ENCODE data around the gene AQP7.
"Not testable (repeated sequence)": the region's sequence is repeated elsewhere in the genome, so short reads cannot be mapped to it uniquely, and the experiment has no call there.

Gene AQP7

DNA sequence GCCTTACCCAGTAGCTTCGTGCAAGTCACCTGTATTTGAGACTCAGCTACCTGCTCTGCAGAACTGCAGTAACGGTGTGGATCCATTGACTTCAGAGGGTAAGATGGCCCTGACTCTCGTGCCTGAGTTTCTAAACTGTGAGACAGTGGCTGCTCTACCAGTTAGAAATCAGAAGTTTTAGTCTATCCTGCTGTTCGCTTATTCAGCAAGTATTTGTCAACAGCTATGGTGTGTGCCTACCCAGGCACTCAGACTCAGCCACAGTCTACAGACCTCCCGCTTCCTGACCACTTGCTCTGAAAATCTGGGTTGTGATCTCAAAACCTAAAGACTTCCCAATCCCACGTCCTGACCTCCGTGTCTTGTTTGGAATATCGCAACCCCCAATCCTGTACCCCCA, 31.5 kb upstream of the AQP7 start:
- no peak for DNase-seq (ENCODE audit: low read depth in 2 of 2)

DNA sequence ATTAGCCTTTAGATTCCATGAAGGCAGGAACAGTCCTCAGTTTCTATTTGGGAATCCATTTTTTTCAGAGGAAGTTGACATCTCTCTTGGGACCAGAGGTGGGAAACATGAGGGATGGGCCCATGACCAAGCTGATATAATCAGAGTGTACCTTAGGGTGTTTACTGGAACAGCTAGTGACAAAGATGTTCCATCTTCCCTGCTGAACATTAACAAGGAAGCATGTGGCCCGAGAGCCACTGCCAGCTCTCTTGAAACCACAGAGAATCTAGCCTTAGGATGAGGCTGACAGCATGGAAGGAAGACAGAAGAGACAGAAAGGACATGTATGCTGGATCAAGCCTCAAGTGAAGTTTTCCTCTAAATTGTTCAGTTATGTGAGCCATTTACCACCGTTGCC, 29.1 kb upstream of the AQP7 start:
- no peak for DNase-seq (ENCODE audit: low read depth in 2 of 2)

DNA sequence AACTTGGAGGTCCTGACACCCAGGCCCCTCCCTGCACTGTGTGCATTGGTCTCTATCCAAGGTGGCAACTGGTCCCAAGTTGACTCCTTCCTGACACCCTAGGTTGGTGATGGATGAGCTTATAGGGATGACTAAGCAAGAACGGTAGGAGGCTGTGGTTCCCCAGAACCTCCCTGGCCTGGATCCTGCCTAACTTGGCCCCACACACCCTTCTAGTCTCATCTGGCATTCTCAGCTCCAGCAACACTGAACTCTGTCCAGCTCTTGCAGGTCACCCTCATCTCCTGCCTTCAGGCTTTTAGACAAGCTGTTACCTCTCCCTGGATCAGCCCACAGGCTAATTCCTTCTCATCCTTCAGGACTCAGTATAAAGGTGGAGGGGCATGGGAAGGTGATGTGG, 28.6 kb upstream of the AQP7 start:
- DNase-seq (ENCODE audit: low read depth in 2 of 2), result no peak

DNA sequence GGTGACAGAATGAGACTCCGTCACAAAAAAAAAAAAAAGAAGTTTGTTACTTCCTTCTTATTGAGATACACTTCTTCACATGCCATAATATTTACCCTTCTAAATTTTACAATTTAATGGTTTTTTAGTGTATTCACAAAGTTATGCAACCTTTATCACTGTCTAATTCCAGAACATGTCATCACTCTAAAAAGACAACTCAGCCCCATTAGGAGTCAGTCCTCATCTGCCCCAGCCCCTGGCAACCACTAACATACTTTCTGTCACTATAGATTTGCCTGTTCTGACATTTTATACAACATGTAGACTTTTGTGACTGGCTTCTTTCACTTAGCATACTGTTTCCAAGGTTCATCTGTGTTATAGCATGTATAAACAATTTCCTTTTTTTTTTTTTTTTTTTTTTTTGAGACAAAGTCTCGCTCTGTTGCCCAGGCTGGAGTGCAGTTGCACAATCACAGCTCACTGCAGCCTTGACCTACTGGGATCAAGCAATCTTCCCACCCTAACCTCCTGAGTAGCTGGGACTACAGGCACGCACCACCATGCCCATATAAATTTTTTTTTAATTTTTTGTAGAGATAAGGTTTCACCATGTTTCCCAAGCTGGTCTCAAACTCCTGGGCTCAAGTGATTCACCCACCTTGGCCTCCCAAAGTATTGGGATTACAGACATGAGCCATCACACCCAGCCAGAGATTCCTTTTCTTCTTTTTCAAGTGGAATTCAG, 27.1 kb upstream of the AQP7 start:
- no peak for DNase-seq (ENCODE audit: low read depth in 2 of 2)

DNA sequence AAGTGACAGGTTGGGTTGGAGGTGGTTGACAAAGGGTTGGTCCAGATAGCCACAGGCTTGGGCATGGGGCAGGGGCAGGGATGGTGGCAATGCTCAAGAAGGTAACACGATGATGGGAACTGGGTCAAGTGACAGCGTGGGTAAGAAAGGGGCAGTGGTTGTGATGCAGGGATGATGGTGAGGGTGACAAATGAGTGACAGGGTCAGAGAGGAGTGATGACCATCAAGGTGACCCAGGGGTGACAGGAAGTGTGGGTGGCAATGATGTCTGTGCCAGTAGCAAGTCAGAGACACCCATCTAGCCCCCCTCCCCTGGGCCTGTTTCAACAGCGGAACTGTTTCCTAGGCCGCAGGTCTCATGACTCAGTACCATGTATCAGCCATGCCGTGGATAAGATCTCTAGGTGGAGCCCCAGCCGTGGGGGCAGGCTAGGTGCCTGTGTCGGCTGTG, 24.5 kb upstream of the AQP7 start:
- DNase-seq (ENCODE audit: low read depth in 2 of 2), result no peak

DNA sequence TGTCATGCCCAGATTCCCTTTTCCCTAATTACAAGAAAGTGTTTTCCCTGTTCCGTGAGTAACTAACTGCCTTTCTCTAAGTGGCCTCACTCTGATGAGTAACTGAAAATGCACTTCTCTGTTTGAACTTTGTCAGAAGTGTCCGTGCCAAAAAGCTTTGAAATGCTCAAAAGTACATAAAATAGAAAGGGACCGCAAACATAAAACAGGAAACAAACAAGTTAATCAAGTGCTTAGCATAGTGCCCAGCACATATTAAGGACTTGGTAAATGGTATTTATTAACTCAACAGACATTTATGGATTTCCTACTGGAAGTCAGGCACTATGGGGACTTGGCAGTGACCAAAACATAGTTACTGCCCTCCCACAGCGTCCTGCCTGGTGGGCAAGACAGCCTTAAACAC, 22.8 kb upstream of the AQP7 start:
- DNase-seq (ENCODE audit: low read depth in 2 of 2), result no peak

DNA sequence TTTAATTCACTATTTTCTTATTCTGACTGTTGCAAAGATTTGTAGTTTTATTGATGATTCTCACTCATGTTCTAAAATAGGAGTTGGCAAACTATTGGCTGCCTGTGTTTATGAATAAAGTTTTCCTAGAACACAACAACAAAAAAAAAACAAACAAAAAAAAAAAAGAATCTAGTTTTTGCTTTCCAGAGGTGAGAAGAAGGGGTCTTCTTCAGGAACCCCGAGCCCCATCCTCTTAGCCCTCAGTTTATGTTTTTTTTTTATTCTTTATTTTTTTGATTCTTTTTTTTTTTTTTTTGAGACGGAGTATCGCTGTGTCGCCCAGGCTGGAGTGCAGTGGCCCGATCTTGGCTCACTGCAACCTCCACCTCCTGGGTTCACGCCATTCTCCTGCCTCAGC, 22.1 kb upstream of the AQP7 start:
- DNase-seq (ENCODE audit: low read depth in 2 of 2), result not testable (repeated sequence)

DNA sequence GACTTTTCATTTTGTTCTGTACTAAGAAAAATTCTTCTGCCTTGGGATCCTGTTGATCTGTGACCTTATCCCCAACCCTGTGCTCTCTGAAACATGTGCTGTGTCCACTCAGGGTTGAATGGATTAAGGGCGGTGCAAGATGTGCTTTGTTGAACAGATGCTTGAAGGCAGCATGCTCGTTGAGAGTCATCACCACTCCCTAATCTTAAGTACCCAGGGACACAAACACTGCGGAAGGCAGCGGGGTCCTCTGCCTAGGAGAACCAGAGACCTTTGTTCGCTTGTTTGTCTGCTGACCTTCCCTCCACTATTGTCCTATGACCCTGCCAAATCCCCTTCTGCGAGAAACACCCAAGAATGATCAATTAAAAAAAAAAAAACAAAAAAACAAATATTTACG, 21.7 kb upstream of the AQP7 start:
- not testable (repeated sequence) for DNase-seq (ENCODE audit: low read depth in 2 of 2)

DNA sequence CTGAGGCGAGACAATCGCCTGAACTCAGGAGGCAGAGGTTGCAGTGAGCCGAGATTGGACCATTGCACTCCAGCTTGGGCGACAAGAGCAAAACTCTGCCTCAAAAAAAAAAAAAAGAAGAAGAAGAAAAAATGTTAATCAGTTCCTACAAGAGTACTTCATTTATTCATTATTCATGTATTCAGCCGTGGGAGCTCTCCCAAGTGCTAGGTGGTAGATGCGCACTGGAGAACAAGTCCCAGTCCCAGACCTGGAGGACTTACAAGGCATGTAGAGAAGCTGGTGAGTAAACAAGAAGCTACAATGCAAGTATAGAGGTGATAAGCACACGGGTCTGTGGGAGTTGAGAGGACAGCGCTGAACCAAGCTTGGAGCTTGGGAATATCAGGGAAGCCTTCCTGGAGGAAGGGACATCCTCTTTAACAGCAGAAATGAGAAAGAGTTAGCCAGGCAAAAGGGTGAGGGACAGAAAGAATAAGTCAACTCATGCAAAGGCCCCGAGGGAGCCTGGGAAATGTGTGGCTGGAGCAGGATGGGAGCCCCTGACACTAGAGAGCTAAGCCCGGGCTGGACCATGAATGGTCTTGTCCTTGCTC, 17.4 kb upstream of the AQP7 start:
- DNase-seq (ENCODE audit: low read depth in 2 of 2), result no peak

DNA sequence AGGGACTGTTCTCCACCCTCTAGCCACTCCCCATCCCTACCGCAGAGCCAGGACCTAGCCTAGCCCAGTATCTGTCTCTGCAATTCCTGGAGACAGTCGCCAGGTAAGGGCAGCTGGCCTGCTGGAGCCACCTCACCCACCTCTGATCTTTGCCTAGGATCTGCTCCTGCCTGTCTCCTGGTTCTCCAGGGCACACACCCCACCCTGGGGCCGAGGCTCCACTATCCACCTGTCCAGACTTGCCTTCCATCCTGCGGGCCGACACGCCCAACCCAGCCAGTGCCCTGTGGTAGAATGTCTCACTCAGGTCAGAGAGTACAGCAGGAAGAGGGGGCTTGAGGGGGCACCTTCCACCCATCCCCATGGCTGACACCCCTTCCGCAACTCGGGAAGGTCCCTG, 15.7 kb upstream of the AQP7 start:
- DNase-seq (ENCODE audit: low read depth in 2 of 2), result no peak

DNA sequence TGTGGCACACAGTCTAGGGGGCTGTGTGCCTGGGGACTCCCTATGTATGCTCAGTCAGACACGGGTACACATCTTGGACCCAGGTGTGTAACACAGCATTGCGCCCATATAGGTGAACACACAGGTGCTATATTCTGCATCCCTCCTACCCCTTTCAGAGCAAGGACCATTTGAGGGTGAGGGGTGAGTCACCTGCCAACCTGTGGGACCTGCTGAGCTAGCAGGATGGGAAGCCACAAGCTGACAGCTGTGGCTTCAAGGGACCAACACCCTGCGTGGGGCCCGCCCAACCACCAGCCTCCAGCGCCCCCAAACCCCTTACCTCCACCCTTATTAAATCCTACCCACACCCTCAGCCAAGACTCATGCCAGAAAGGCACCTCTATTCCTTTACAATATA, 14.6 kb upstream of the AQP7 start:
- no peak for DNase-seq (ENCODE audit: low read depth in 2 of 2)

DNA sequence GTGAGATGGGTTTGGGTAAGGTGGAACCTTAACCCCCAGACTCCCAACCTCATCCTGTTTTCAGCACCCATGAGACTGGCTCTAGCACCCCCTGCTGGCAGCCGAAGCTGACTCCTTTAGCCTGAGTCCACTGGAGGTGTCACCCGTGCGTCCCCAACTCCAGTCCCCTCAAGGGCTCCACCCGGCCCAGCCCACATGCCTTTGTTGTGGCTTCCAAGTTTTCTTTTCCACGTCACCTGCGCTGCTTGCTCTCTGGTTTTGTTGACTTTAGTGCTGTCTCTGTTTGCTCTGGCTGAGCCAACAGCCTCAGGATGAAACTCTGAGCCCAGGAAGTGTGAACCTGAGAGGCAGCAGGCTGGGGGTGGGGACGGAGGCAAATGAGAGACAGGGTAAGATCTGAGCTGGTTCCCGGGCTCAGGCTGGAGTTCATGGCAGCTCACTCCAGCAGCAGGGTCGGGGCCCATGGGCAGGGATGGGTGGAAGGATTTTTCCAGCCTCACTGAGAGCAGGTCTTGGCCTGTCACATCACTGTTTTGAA, 13.2 kb upstream of the AQP7 start:
- DNase-seq (ENCODE audit: low read depth in 2 of 2), result peak; percentile 89 to 92

DNA sequence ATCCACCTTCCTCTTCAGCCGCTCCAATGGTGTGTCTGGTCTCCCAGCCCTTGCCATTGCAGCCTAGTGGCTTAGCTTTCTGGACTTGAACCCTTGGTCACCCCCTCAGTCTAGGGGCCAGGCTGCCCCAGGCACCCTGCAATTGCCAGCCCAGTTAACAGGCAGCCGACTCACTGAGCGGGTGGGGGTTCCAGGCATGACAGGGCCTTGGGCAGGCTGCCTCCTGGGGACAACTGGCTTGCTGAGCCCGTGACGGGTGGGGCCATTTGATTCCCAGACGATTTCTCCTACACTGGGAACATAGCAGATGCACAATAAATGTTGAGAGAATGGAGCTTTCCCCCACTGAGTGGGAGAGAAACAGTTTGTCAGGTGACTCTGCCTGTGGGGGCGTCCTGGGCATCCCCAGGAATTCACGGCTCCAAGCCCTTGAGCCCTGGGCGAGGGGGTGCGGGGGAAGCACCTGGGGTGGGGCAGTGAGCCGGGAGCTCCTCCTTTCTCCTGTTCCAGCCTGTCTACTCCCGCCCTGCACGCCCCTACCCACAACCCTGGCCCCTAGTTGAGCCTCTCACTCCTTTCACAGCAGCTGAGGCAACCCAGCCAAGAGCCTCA, 12.6 kb upstream of the AQP7 start:
- DNase-seq (ENCODE audit: low read depth in 2 of 2), result no peak

DNA sequence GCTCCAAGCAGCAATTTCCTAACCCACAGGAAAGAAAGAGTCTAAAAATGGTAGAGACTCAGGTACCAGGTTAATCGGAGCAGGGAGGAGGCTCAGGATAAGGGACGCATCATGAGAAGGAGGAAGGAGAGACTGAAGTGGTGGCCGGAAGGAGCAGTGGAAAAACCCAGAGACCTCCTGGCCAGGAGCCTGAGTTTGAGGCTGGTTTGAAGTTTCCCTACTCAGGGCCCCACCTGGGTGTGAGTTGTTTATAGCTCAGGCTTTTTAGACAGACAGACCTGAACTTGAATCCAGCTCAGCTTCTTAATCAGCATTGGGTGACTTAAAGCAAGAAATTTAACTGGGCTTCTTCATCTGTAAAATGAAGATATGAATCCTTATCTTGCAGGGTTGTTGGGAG, 11.9 kb upstream of the AQP7 start:
- DNase-seq (ENCODE audit: low read depth in 2 of 2), result no peak

DNA sequence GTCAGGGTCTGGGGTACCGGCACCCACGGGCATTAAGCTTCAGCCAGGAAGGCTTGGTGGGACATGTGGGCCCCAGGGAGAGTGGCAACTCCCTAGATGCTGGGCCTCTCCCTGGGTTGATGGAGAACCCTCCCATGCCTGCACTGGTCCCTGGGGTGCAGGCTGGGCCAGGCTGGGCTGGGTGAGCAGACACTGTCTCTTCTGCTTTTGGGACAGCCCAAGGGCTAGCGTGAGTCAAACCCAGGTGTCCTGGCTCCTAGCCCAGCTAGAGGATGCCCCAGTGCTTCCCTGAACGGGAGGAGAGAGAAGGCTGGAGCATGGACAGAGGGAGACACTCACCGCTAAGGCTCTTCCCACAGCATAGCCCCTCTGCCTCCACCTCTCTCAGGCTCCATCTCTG, 5.7 kb upstream of the AQP7 start:
- DNase-seq (ENCODE audit: low read depth in 2 of 2), result no peak

DNA sequence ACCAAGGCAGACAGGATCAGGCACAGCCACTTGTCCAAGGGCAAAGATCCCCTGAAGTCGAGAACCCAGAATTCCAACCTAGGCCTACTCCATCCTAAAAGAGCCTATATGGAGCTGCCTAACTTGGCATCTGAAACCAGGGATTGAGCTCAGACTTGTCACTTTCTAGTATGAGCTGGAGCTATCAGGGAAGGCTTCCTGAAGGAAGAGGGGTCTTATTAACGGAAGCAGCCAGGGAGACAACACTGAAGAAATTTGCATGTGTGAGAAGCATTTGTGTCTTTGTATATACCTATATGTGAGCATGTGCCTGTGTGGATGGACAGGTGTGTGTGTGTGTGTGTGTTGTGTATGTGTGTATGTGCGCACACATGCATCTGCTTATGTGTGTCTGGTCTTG, 4.7 kb upstream of the AQP7 start:
- DNase-seq (ENCODE audit: low read depth in 2 of 2), result no peak

DNA sequence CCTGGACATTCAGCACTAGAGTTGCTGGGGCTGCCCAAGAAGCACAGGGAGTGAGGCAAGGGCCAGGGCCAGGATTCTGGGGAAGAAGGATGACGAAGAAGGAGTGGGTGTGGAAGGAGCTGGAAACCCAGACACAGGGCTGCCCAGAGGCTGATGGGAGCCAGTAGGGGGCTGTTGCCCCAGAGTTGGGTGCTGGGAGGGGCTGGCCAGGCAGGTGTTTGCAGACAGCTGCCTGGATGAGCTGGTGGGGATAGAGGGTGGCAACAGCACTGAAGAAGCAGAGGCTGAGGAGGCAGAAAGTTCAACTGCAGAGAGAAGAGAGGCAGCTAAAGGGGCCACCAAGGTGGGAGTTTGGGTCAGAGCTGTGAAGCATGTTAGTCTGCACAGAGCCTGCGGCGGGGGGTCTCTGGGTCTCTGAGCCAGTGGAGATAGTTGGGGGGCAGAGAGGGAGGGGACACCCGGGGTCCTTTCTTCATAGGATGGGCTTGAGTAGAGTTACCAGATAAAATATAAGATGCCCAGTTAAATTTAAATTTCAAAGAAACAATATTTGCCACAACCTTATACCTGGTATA, 2.5 kb upstream of the AQP7 start:
- no peak for DNase-seq (ENCODE audit: low read depth in 2 of 2)

DNA sequence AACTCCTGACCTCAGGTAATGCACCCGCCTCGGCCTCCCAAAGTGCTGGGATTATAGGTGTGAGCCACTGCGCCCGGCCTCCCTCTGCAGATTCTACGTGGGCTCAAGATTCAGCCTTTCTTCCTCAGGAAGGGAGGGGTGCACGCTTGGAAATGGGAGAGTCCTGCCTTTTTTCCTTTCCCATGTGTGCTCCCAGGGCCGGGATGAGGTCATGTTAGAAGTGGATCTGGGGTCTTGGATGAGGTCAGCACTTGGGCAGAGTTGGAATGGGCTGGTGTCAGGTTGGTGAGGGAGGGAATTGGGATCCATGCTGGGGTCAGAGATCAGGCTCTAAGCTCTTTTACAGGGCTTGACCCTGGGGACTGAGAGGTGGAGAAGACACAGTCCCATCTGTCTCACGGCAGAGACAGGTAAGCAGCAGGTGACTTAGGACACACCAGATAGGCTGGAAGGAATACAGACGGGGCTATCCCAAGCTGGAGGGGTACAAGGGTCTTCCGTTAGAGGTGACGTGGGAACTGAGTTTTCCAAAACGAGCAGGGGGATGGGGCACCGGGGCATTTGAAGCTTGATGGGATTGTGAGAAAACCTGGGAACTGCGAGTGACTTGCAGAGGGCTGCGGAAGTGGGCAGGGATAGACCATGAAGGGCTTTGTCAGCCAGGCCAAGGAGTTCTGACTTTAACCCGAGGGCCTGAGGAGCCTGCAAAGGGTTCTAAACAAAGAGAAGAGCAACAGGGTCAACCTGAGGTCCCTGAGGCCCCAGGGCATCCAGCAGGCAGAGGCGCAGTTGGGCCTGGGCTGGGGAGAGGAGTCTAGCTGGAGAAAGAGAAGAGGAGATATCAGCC, 1.8 kb upstream of the AQP7 start:
- no peak for DNase-seq (ENCODE audit: low read depth in 2 of 2)

DNA sequence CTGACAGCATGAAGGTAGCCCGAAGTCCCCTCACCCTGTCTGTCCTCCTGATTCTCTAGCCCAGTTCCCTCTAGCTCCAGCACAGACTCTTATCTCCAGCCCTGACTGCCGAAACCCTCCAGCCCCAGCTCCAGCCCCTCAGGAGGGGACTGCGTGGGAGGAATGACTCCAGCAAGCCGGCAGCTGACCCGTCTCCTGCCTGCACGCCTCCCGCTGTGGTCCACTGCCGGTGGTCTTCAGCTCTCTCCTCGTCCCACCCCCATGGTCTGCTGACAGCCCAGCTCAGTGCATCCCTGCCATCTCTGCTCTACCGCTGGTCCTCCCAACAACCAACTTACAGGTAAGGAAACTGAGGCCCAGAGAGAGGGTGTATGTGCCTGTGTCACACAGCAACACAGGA, 559 bp downstream of the AQP7 start:
- not testable (repeated sequence) for DNase-seq (ENCODE audit: low read depth in 2 of 2)

DNA sequence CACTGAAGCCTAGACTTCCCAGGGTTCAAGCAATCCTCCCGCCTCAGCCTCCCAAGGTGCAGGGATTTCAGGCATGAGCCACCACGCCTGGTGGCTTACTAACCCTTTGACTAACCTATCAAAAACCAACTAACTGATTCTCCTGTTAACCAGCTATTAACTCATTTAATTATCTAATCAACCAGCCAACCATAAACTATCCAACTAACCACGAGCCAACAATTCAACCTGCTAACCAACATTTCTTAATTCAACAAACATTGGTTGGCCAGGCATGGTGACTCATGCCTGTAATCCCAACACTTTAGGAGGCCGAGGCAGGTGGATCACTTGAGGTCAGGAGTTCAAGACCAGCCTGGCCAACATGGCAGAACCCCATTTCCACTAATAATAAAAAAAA, 3.3 kb downstream of the AQP7 start:
- not testable (repeated sequence) for DNase-seq (ENCODE audit: low read depth in 2 of 2)

DNA sequence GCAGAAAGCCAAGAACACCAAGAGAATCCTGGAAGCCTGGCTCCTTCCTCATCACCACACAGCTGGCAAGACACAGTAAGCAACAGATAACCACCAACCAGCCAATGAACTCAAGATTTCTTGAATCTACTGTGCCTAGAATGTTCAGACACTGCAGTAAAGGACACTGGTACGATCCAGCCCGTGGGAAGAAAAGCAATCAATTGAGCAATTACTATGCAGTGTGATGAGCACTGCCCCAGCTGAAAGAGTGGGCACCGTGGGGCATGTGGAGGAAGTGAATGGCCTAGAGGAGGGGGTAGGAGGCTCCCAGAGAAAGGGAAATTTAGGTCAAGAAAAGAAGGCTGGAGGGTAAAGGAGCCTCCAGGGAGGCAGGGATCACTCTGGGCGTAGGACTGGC, 4.6 kb downstream of the AQP7 start:
- not testable (repeated sequence) for DNase-seq (ENCODE audit: low read depth in 2 of 2)

Measured in stimulated activated CD4-positive, alpha-beta T cell treated with anti-CD3 and anti-CD28 coated beads, Interleukin-15, amount 100 ng/mL, for 48 hours (primary cell).